Psoas muscle (tissue), 8 donors: ENCODE results near the gene EXOSC9. TPM values are rescaled to one million over a fixed set of nuclear protein-coding genes. Genes with fewer than 3 reads are reported as not detected.

Experiments used
- ATAC-seq, 4 donors: fragments of 200-7000 bp; cut with Tn5 transposase; one replicate each; pipeline ENCODE4 v1.9.1; 2020; ENCODE audit warnings: moderate library complexity in 3 of 4, mild to moderate bottlenecking in 2 of 4
- DNase-seq, 2 donors: peaks; one replicate each; pipeline ENCODE4 v3.0.0-alpha.2; 2020
- H3K27ac ChIP-seq: fragments of 200-600 bp; one replicate; pipeline ENCODE4 v1.8.0; 2022
- H3K27me3 ChIP-seq, 3 donors: fragments of 200-600 bp in 1 of 3; one replicate each; pipeline versions ENCODE4 v1.6.1 to v1.8.0; 2013 to 2022; ENCODE audit warnings: low read length in 2 of 3, mild to moderate bottlenecking in 2 of 3, moderate library complexity in 1 of 3; ENCODE audit not compliant: insufficient read depth in 3 of 3
- H3K36me3 ChIP-seq, 2 donors: fragments of 200-600 bp in 1 of 2; one replicate each; pipeline versions ENCODE4 v1.6.1 to v1.8.0; 2013 to 2022; ENCODE audit warnings: low read depth in 1 of 2, mild to moderate bottlenecking in 1 of 2, moderate library complexity in 1 of 2; ENCODE audit not compliant: insufficient read depth in 1 of 2
- H3K4me1 ChIP-seq: fragments of 200-600 bp; one replicate; pipeline ENCODE4 v1.8.0; 2022
- H3K4me3 ChIP-seq: fragments of 200-600 bp; one replicate; pipeline ENCODE4 v1.8.0; 2022; ENCODE audit warnings: mild to moderate bottlenecking
- H3K9me3 ChIP-seq: fragments of 200-600 bp; one replicate; pipeline ENCODE4 v1.8.0; 2022
- WGBS, 3 donors: extraction: QIAGEN DNeasy Blood & Tissue Kit; methylation state at CpG; one replicate each; pipeline versions ENCODE4 v1.1.6 to v1.1.7; 2013; 5-methylcytosine and 5-hydroxymethylcytosine counted together
- intact Hi-C, 2 donors: fragments of 100-400 bp; cut with DNase I; formaldehyde crosslinking; loops; one replicate each; pipeline versions ENCODE4 v1.11.0 to v1.14.2; 2022
- polyA plus RNA-seq, 3 donors: library from polyadenylated mRNA; stranded (reverse); fragments of 200-250 nt; gene quantifications; one replicate each; pipeline ENCODE4 v1.2.3, GENCODE V29; 2013
- total RNA-seq, 4 donors: library from RNA; stranded (reverse); fragmentation: NEBNext Ultra II Directional in 2 of 4; extraction: Animal tissue kit (Norgen Biotek cat#: 25700) in 2 of 4; gene quantifications; one replicate each; pipeline versions ENCODE4 v1.2.1 to v1.2.4, GENCODE V29; 2021 to 2023
- TF ChIP-seq, protein P1 (sequence below): fragments of 200-600 bp; IDR thresholded peaks from one replicate; pipeline ENCODE4 v1.8.0; 2022; ENCODE audit warnings: antibody characterized with exemption
- donor health status: healthy with polysubstance abuse.
- donor health status: DM: no; HTN: no; CAD: no; lungs with moderate emphysema.
- donor health status: Bipolar disorder and iron deficiency.
- donor health status: healthy.
- donor health status: DM: yes; HTN: yes; CAD: no.
- donor health status: DM: no; HTN: no; CAD: no.
- donor health status: DM: no; HTN: no; CAD: no.
- donor health status: DM: yes; HTN: yes; CAD: no.

The EXOSC9 gene
- total and polyA plus RNA-seq, 7 donors, result 12.3 to 28.5 (median 14.5) TPM

DNA sequence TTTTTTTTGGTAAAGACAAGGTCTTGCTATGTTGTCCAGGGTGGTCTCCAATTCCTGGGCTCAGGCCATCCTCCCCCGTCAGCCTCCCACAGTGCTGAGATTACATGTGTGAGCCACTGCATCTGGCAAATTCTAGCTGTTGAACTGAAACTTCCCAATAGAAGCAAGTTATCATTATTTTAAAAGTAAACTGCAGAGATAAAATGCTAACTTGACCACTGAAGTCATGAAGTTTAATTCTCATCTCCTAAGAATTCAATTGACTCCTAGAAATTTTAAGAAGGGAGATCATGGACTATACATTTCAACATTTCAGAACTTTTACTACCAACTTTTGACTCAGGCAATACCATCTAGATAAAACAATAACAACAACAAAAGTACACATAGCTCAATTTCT is 11.7 kb upstream of the EXOSC9 start:
- H3K9me3 ChIP-seq, result peaks cover 2% of the 10 kb centered on the region
- ATAC-seq (no peak), DNase-seq (no peak)
- H3K27ac ChIP-seq, result no peak overlapping the region
- H3K27me3 ChIP-seq, result peaks cover 3 to 5% (median 3%) of the 10 kb centered on the region in 3 donors
- no peak overlapping the region for H3K4me3 ChIP-seq
- no peaks in the 10 kb centered on the region for H3K4me1 ChIP-seq
- intact Hi-C loops, result no loop called here
- no peaks in the 10 kb centered on the region for H3K36me3 ChIP-seq
- 65 to 80% (median 75%) methylated on average over 1 of the region's 1 CpG for WGBS, 3 donors
- TF ChIP-seq, protein P1, sequence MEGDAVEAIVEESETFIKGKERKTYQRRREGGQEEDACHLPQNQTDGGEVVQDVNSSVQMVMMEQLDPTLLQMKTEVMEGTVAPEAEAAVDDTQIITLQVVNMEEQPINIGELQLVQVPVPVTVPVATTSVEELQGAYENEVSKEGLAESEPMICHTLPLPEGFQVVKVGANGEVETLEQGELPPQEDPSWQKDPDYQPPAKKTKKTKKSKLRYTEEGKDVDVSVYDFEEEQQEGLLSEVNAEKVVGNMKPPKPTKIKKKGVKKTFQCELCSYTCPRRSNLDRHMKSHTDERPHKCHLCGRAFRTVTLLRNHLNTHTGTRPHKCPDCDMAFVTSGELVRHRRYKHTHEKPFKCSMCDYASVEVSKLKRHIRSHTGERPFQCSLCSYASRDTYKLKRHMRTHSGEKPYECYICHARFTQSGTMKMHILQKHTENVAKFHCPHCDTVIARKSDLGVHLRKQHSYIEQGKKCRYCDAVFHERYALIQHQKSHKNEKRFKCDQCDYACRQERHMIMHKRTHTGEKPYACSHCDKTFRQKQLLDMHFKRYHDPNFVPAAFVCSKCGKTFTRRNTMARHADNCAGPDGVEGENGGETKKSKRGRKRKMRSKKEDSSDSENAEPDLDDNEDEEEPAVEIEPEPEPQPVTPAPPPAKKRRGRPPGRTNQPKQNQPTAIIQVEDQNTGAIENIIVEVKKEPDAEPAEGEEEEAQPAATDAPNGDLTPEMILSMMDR, result no peak

DNA sequence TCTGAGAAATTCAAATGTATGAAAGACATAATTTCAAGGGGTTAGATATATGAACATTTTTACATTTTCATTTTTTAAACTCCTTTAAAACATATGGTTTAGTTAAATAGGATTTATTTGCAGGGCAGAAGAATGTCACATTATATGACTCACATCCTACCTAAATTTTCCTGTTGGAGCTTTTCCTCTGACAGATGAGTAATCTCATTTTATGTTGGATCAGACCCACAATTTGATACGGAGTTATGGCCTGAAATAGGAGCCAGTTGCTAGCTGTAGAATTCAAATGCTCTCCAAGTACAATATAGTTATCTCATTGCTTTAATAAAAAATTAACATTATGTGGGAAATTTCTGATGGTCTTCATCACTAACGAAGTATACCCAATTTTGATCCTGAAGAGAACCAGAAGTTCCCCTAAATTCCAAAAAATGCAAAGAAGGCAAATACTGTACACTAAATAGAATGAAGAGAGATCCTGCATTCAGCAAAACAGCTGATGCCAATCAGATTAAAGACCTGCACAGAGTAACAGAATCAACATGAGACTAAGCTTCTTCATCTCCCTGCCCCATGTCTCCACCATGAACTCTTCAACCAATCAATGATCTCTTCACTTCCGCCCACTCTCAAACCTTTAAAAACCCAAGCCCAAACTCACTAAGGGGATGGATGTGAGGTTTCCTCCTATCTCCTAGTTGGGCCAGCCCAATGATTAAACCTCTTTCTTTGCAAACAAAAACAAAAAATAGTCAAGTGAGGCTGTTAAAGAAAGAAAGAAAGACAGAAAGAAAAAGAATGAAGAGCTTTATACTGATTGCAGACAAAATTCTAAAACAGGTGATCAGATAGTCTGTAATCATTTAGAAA is 10.9 kb upstream of the EXOSC9 start:
- WGBS, 3 donors, result 45 to 53% (median 51%) methylated on average over 3 of the region's 3 CpGs
- H3K4me1 ChIP-seq, result no peaks in the 10 kb centered on the region
- DNase-seq (no peak), ATAC-seq (no peak)
- H3K27me3 ChIP-seq, result peaks cover 3 to 5% (median 3%) of the 10 kb centered on the region in 3 donors
- TF ChIP-seq, protein P1, result no peak
- H3K27ac ChIP-seq, result no peak overlapping the region
- H3K4me3 ChIP-seq, result no peak overlapping the region
- no peaks in the 10 kb centered on the region for H3K36me3 ChIP-seq
- intact Hi-C loops, result no loop called here
- H3K9me3 ChIP-seq, result no peaks in the 10 kb centered on the region

GRCh38 chr4:121790976-121791375 is 10.1 kb upstream of the EXOSC9 start:
- Histone ChIP-seq H3K4me3 (no peak overlapping the region), H3K27ac (no peak overlapping the region), H3K27me3 (peaks cover 3 to 5% (median 3%) of the 10 kb centered on the region in 3 donors), H3K9me3 (no peaks in the 10 kb centered on the region), H3K4me1 (no peaks in the 10 kb centered on the region), H3K36me3 (no peaks in the 10 kb centered on the region)
- ATAC-seq (no peak), DNase-seq (no peak)
- TF ChIP-seq, protein P1, result no peak
- intact Hi-C loops, result no loop called here

DNA sequence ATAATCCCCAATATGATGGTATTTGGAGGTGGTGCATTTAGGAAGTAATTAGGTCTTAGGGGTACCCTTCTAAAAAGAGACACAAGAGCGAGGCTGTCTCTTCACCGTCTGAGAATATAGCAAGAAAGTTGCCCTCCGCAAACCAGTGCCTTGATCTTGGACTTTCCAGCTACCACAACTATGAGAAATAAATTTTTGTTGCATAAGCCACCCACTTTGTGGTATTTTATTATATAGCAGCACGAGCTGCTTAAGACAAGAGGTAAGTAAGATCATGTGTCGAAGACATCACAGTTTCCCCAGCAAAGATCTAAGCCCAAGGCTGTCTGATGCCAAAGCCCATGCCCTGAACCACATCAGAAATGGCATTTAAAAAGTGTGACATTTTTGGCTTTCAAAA is 9.6 kb upstream of the EXOSC9 start:
- TF ChIP-seq, protein P1, result no peak
- no peaks in the 10 kb centered on the region for H3K36me3 ChIP-seq
- no peak overlapping the region for H3K4me3 ChIP-seq
- no peaks in the 10 kb centered on the region for H3K9me3 ChIP-seq
- H3K27ac ChIP-seq, result no peak overlapping the region
- intact Hi-C loops, result no loop called here
- H3K27me3 ChIP-seq, result peaks cover 3 to 5% (median 3%) of the 10 kb centered on the region in 3 donors
- H3K4me1 ChIP-seq, result no peaks in the 10 kb centered on the region
- WGBS, 3 donors, result 87 to 90% (median 88%) methylated on average over 5 of the region's 5 CpGs
- ATAC-seq (no peak), DNase-seq (no peak)
